Left ventricle myocardium inferior (tissue), 1 donor: ENCODE measurements around the gene TMA16. TPM values are rescaled to one million over a fixed set of nuclear protein-coding genes. Genes with fewer than 3 reads are reported as not detected.
A peak's percentile ranks its signal among the peaks of the same experiment; 100 is the strongest.

Experiments
- DNase-seq: peaks from one replicate; pipeline ENCODE4 v3.0.0-alpha.2; 2020
- H3K27ac ChIP-seq: fragments of 200-600 bp; replicated peaks from 2 replicates; pipeline ENCODE4 v1.8.0; 2021
- H3K27me3 ChIP-seq: fragments of 200-600 bp; 2 replicates; pipeline ENCODE4 v1.8.0; 2021; ENCODE audit warnings: low read depth
- H3K36me3 ChIP-seq: fragments of 200-600 bp; 2 replicates; pipeline ENCODE4 v1.8.0; 2021
- H3K4me1 ChIP-seq: fragments of 200-600 bp; 2 replicates; pipeline ENCODE4 v1.8.0; 2021
- H3K4me3 ChIP-seq: fragments of 200-600 bp; 2 replicates; pipeline ENCODE4 v1.8.0; 2021; ENCODE audit warnings: mild to moderate bottlenecking, moderate library complexity
- H3K9me3 ChIP-seq: fragments of 200-600 bp; replicated peaks from 2 replicates; pipeline ENCODE4 v1.8.0; 2021
- intact Hi-C: fragments of 100-400 bp; cut with micrococcal nuclease; formaldehyde crosslinking; loops from one replicate; pipeline ENCODE4 v1.11.0; 2022
- total RNA-seq: library from RNA; stranded (reverse); fragmentation: NEBNext Ultra II Directional; extraction: Animal tissue kit (Norgen Biotek cat#: 25700); gene quantifications from one replicate; pipeline ENCODE4 v1.2.1, GENCODE V29; 2021
- TF ChIP-seq, protein P1 (sequence below): fragments of 200-600 bp; IDR thresholded peaks from 2 replicates; pipeline ENCODE4 v1.8.0; 2021; ENCODE audit warnings: antibody characterized with exemption, mild to moderate bottlenecking, borderline replicate concordance
- donor health status: DM: no; HTN: yes; CAD: no; lungs with severe emphysema.

TMA16 gene
- total RNA-seq, 1 donor from 2014 or later: 7.1 TPM

DNA sequence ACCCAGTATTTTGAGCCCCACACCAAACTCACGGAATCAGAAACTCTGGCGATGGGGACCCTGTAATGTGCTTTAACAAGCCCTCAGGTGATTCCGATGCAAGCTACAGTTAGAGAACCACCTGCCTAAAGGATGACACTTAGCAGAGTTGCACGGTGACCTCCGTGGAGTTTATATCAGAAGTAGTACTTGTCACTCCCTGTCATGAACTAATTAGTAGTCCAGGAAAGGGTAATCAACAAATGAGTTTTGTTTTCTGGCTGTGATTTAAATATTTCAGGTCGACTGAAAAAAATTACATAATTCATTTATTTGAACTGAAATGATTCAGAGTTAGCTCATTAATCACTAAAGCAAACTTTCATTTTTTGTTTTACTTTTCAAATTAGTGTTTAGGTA lies 56.4 kb downstream of the TMA16 start:
- Histone ChIP-seq H3K27me3 (no peaks in the 10 kb centered on the region), H3K9me3 (no peaks in the 10 kb centered on the region), H3K36me3 (no peaks in the 10 kb centered on the region), H3K4me3 (peak overlapping the region; percentile 65), H3K4me1 (peaks cover 10% of the 10 kb centered on the region), H3K27ac (no peak overlapping the region)
- intact Hi-C loops: loop anchor here (10.0 kb wide), 2 partner anchors 134 to 1184 kb away; no protein-coding TSS in a partner anchor
- TF ChIP-seq, protein P1, sequence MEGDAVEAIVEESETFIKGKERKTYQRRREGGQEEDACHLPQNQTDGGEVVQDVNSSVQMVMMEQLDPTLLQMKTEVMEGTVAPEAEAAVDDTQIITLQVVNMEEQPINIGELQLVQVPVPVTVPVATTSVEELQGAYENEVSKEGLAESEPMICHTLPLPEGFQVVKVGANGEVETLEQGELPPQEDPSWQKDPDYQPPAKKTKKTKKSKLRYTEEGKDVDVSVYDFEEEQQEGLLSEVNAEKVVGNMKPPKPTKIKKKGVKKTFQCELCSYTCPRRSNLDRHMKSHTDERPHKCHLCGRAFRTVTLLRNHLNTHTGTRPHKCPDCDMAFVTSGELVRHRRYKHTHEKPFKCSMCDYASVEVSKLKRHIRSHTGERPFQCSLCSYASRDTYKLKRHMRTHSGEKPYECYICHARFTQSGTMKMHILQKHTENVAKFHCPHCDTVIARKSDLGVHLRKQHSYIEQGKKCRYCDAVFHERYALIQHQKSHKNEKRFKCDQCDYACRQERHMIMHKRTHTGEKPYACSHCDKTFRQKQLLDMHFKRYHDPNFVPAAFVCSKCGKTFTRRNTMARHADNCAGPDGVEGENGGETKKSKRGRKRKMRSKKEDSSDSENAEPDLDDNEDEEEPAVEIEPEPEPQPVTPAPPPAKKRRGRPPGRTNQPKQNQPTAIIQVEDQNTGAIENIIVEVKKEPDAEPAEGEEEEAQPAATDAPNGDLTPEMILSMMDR: no peak
- no peak for DNase-seq

DNA sequence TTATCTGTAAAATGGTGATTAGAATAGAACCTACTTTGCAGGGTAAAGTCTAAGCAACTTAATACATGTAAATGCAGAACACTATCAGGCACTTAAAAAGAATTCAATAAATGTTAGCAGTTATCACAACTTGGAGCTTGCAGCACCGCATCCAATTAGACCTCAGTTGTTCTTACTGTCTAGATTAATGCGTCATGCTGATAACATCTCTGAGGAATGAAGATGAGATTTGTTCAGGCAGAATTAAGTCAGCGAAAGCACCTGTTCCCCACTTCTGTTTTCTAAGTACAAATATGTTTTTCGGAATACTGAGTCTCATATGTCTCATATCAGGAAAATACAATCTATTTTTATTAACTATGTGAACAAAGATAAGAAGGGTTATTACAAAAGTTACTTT lies 58.7 kb downstream of the TMA16 start:
- peaks cover 14% of the 10 kb centered on the region for H3K4me1 ChIP-seq
- no peaks in the 10 kb centered on the region for H3K9me3 ChIP-seq
- no peaks in the 10 kb centered on the region for H3K27me3 ChIP-seq
- TF ChIP-seq, protein P1: no peak
- no peak overlapping the region for H3K27ac ChIP-seq
- no peak for DNase-seq
- no peak overlapping the region for H3K4me3 ChIP-seq
- intact Hi-C loops: loop anchor here (10.0 kb wide), 2 partner anchors 132 to 1182 kb away; no protein-coding TSS in a partner anchor
- no peaks in the 10 kb centered on the region for H3K36me3 ChIP-seq

DNA sequence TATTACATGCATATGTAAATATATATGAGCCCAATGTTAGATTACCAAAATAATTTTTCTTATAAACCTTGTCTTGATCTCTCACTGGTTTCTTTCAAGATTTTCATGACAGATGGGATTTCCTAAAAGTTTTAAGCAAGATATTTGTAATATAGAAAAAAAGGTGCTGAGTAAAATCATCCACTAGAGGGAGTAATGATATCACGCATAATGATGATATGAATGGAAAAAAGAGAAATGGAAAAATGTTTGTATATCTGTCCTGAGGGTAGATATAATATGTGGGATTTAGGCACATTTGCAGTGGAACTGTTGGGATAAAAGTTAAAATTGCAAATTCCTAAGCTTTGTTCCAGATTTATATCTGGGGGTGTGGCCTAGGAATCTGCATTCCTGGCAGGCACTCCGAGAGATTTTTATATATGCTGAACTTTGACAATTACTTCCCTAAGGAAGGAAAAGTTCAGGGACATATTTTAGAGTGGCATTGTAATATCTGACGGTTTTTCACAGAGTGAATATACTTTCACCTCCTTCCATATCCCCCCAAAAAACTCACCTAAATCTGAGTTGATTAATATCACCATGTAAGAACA lies 60.5 kb downstream of the TMA16 start:
- no peak overlapping the region for H3K27ac ChIP-seq
- no peak overlapping the region for H3K4me3 ChIP-seq
- H3K4me1 ChIP-seq: peaks cover 18% of the 10 kb centered on the region
- TF ChIP-seq, protein P1: peak; percentile 74
- H3K36me3 ChIP-seq: no peaks in the 10 kb centered on the region
- no peak for DNase-seq
- intact Hi-C loops: loop anchor here (10.0 kb wide), 2 partner anchors 130 to 1180 kb away; no protein-coding TSS in a partner anchor
- H3K27me3 ChIP-seq: no peaks in the 10 kb centered on the region
- no peaks in the 10 kb centered on the region for H3K9me3 ChIP-seq

DNA sequence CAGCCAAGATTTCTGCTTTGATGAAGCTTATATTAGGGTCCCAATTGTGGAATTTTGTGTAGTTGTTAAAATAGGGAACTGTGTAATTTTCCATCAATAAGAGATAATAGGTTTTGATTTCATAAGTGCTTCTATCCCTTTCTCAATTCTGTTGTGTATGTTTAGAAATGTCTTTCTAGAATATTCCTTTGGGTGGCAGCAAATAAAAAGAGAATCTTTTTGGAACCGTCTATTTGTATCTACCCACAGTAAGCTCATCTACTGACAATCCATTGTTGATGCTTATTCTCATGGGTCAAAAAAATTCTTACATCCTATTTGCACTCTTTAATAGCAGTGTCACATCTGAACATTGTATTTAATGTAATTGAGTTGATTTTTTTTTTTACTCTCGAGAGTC lies 61.7 kb downstream of the TMA16 start:
- H3K27me3 ChIP-seq: no peaks in the 10 kb centered on the region
- intact Hi-C loops: loop anchor here (10.0 kb wide), 2 partner anchors 129 to 1179 kb away; no protein-coding TSS in a partner anchor
- H3K27ac ChIP-seq: no peak overlapping the region
- H3K9me3 ChIP-seq: peaks cover 9% of the 10 kb centered on the region
- H3K4me1 ChIP-seq: peaks cover 9% of the 10 kb centered on the region
- TF ChIP-seq, protein P1: no peak
- no peak overlapping the region for H3K4me3 ChIP-seq
- H3K36me3 ChIP-seq: no peaks in the 10 kb centered on the region
- no peak for DNase-seq

DNA sequence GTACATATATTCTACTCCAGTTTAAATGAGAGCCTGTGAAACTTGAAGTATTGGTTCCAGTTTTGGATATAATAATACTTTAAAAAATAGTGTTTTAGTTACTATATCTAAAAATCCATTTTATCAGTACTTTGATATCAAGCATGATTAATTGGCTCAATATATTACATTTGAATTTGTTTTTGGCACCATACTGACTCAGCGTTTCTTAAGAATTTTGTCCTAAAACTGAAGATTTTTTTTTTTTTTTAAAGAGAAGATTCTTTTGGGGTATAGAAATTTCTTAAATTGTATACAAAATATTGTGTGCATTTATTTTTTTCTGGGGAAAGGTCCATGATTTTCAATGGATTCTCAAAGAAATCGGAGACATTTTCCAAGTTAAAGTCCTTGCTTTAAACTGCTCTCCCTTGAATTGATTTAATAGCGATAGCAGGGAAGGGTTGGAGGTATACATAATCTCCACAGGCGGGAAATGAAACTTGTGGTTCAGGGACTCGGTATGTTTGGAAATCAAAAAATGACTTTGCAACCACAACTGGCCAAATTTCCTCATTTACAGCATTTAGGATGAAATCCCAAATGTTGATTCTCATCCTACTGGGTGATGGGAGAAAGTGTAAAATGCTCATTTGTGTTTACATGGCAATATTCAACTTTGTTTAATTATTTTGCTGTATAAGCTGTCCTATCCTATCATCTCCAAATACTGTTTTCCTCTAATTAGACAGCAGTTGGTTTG lies 62.3 kb downstream of the TMA16 start:
- Histone ChIP-seq H3K4me3 (no peak overlapping the region), H3K36me3 (no peaks in the 10 kb centered on the region), H3K9me3 (peaks cover 12% of the 10 kb centered on the region), H3K4me1 (peaks cover 9% of the 10 kb centered on the region), H3K27me3 (no peaks in the 10 kb centered on the region), H3K27ac (no peak overlapping the region)
- no peak for DNase-seq
- intact Hi-C loops: loop anchor here (10.0 kb wide), 2 partner anchors 128 to 1178 kb away; no protein-coding TSS in a partner anchor
- TF ChIP-seq, protein P1: no peak
